Panc1 (cell line): ENCODE results near the gene ZNF316.

Experiments
- POLR2AphosphoS5 ChIP-seq: IDR thresholded peaks from 2 replicates; pipeline ENCODE4 v1.6.1; 2012; ENCODE audit warnings: mild to moderate bottlenecking, low read depth, low read length, moderate library complexity
- SIN3A ChIP-seq: IDR thresholded peaks from 2 replicates; pipeline ENCODE4 v1.6.1; 2012; ENCODE audit warnings: low read depth, mild to moderate bottlenecking, low read length, moderate library complexity, borderline replicate concordance; ENCODE audit not compliant: insufficient read depth
- TCF7L2 ChIP-seq: IDR thresholded peaks from 2 replicates; pipeline ENCODE4 v1.6.1; 2011; ENCODE audit warnings: mild to moderate bottlenecking, low read depth, low read length, inconsistent platforms
- TF ChIP-seq, protein P1 (sequence below): fragments of 450-650 bp; IDR thresholded peaks from 2 replicates; pipeline ENCODE4 v1.5.1; 2017; ENCODE audit warnings: mild to moderate bottlenecking
- TF ChIP-seq, protein P2 (sequence below), 2 experiments: IDR thresholded peaks; 2 replicates each; pipeline ENCODE4 v1.6.1; 2011 to 2012; ENCODE audit warnings: low read depth in 2 of 2, control low read depth in 1 of 2, low read length in 1 of 2, mild to moderate bottlenecking in 1 of 2, moderate library complexity in 1 of 2; ENCODE audit not compliant: insufficient read depth in 1 of 2

DNA sequence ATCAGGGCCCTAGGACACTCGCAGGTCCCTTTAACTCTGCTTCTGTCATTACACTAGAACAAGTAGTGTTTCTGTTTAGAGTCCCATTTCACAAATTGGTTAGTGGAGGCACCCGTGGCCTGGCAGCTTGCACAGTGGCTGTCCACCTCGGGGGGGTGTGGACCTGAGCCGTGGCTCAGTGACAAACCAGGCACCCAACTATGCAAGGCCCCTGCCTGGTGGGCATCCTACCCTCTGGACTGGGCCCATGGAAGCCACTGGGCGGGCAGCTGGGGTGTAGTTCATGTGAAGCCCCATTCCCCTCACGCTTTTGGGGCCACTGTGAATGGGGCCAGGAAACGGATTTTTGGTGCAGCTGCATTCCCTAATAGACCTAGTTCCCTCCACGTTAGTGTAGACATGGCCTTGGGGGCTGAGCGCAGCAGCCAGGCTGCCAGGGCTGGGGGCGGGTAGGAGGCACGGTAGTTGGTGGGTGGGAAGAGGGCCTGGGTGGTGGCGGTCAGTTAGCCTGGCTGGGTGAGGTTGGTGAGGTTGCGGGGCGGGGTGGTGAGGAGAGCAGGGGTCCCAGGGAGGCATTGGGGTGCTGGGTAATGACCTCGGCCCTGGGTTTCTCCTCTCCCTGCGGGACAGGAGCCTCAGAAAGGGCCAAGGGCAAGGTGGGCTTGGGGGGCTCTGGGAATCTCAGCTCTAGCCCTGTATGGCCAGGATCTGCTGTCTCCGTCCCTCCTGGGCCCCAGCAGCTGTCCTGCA is 18.7 kb downstream of the ZNF316 start:
- TF ChIP-seq, protein P1, sequence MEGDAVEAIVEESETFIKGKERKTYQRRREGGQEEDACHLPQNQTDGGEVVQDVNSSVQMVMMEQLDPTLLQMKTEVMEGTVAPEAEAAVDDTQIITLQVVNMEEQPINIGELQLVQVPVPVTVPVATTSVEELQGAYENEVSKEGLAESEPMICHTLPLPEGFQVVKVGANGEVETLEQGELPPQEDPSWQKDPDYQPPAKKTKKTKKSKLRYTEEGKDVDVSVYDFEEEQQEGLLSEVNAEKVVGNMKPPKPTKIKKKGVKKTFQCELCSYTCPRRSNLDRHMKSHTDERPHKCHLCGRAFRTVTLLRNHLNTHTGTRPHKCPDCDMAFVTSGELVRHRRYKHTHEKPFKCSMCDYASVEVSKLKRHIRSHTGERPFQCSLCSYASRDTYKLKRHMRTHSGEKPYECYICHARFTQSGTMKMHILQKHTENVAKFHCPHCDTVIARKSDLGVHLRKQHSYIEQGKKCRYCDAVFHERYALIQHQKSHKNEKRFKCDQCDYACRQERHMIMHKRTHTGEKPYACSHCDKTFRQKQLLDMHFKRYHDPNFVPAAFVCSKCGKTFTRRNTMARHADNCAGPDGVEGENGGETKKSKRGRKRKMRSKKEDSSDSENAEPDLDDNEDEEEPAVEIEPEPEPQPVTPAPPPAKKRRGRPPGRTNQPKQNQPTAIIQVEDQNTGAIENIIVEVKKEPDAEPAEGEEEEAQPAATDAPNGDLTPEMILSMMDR = no peak
- TF ChIP-seq POLR2AphosphoS5 (no peak), TCF7L2 (no peak), SIN3A (no peak)
- TF ChIP-seq, protein P2, sequence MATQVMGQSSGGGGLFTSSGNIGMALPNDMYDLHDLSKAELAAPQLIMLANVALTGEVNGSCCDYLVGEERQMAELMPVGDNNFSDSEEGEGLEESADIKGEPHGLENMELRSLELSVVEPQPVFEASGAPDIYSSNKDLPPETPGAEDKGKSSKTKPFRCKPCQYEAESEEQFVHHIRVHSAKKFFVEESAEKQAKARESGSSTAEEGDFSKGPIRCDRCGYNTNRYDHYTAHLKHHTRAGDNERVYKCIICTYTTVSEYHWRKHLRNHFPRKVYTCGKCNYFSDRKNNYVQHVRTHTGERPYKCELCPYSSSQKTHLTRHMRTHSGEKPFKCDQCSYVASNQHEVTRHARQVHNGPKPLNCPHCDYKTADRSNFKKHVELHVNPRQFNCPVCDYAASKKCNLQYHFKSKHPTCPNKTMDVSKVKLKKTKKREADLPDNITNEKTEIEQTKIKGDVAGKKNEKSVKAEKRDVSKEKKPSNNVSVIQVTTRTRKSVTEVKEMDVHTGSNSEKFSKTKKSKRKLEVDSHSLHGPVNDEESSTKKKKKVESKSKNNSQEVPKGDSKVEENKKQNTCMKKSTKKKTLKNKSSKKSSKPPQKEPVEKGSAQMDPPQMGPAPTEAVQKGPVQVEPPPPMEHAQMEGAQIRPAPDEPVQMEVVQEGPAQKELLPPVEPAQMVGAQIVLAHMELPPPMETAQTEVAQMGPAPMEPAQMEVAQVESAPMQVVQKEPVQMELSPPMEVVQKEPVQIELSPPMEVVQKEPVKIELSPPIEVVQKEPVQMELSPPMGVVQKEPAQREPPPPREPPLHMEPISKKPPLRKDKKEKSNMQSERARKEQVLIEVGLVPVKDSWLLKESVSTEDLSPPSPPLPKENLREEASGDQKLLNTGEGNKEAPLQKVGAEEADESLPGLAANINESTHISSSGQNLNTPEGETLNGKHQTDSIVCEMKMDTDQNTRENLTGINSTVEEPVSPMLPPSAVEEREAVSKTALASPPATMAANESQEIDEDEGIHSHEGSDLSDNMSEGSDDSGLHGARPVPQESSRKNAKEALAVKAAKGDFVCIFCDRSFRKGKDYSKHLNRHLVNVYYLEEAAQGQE (IDR thresholded peaks at IDR 0.05; ENCODE audit: insufficient read depth in 1 of 2, low read depth in 2 of 2, low read length in 1 of 2) = no peak
